Adrenal gland (tissue), 5 donors: ENCODE results near the gene TCF7L1.

Experiments used
- CTCF ChIP-seq, 6 experiments: fragments of 450-650 bp in 4 of 6; fragments of 200-600 bp in 2 of 6; sonication (generic) in 1 of 6; IDR thresholded peaks; 1 replicate in 5 of 6; 2 replicates in 1 of 6; pipeline versions ENCODE4 v1.5.1 to v1.8.0; 2016 to 2021; ENCODE audit warnings: antibody characterized with exemption in 6 of 6, mild to moderate bottlenecking in 2 of 6, moderate library complexity in 1 of 6
- POLR2A ChIP-seq, 2 donors: fragments of 450-650 bp; IDR thresholded peaks; one replicate each; pipeline ENCODE4 v1.6.1; 2017; ENCODE audit warnings: antibody characterized with exemption in 2 of 2, mild to moderate bottlenecking in 2 of 2, moderate library complexity in 1 of 2
- donor health status: DM: no; HTN: no; CAD: no.

- TF ChIP-seq POLR2A (IDR thresholded peaks at IDR 0.05) (no peak), CTCF (IDR thresholded peaks at IDR 0.05) (no peak)
Observed at GRCh38 chr2:85129861-85130260, 3.3 kb upstream of the TCF7L1 start.
